Osteoblast (primary cell): ENCODE measurements around the gene MTA2. TPM values are rescaled to one million over a fixed set of nuclear protein-coding genes. Genes with fewer than 3 reads are reported as not detected.

ENCODE experiments used
- DNase-seq: peaks from one replicate; pipeline ENCODE4 v3.0.0; 2011; ENCODE audit warnings: low spot score, mixed read lengths; ENCODE audit not compliant: insufficient read length; ENCODE audit errors: missing footprints
- H2AFZ ChIP-seq: 2 replicates; pipeline ENCODE4 v1.6.0; 2011; ENCODE audit warnings: mild to moderate bottlenecking, low read length
- H3K27ac ChIP-seq: 2 replicates; pipeline ENCODE4 v1.5.1; 2011; ENCODE audit warnings: mild to moderate bottlenecking, low read depth, low read length, moderate library complexity
- H3K27me3 ChIP-seq: 2 replicates; pipeline ENCODE4 v1.6.0; 2012; ENCODE audit warnings: mild to moderate bottlenecking, control low read depth, inconsistent platforms, low read length, moderate library complexity; ENCODE audit not compliant: insufficient read depth
- H3K36me3 ChIP-seq: 2 replicates; pipeline ENCODE4 v1.5.1; 2011; ENCODE audit warnings: mild to moderate bottlenecking, low read length, control low read depth, moderate library complexity; ENCODE audit not compliant: insufficient read depth
- H3K4me1 ChIP-seq: 2 replicates; pipeline ENCODE4 v1.5.1; 2011; ENCODE audit warnings: mild to moderate bottlenecking, low read length, control low read depth, moderate library complexity; ENCODE audit not compliant: insufficient read depth
- H3K4me2 ChIP-seq: 2 replicates; pipeline ENCODE4 v1.6.0; 2011; ENCODE audit warnings: mild to moderate bottlenecking, low read length; ENCODE audit not compliant: insufficient read depth
- H3K4me3 ChIP-seq: fragments of 200-600 bp; sonication (generic); 3 replicates; pipeline ENCODE4 v1.5.1; 2012; ENCODE audit warnings: mild to moderate bottlenecking, low read length, inconsistent platforms; ENCODE audit not compliant: insufficient read depth
- H3K79me2 ChIP-seq: 2 replicates; pipeline ENCODE4 v1.6.0; 2012; ENCODE audit warnings: mild to moderate bottlenecking, low read length, control low read depth, inconsistent platforms; ENCODE audit not compliant: insufficient read depth
- H3K9me3 ChIP-seq: 2 replicates; pipeline ENCODE4 v1.5.1; 2011; ENCODE audit warnings: low read depth, low read length, control low read depth
- H4K20me1 ChIP-seq: 2 replicates; pipeline ENCODE4 v1.6.0; 2012; ENCODE audit warnings: mild to moderate bottlenecking, low read length, control low read depth; ENCODE audit not compliant: insufficient read depth
- total RNA-seq: library from RNA; depleted of rRNA; stranded (reverse); fragments of >200 nt; gene quantifications from 2 replicates; pipeline ENCODE4 v1.2.3, GENCODE V29; 2012
- TF ChIP-seq, protein P1 (sequence below): IDR thresholded peaks from 2 replicates; pipeline ENCODE4 v1.5.1; 2011; ENCODE audit warnings: mild to moderate bottlenecking, low read depth, low read length, moderate library complexity; ENCODE audit errors: extremely low read depth

Gene MTA2
- total RNA-seq, 1 donor: 102 TPM

DNA sequence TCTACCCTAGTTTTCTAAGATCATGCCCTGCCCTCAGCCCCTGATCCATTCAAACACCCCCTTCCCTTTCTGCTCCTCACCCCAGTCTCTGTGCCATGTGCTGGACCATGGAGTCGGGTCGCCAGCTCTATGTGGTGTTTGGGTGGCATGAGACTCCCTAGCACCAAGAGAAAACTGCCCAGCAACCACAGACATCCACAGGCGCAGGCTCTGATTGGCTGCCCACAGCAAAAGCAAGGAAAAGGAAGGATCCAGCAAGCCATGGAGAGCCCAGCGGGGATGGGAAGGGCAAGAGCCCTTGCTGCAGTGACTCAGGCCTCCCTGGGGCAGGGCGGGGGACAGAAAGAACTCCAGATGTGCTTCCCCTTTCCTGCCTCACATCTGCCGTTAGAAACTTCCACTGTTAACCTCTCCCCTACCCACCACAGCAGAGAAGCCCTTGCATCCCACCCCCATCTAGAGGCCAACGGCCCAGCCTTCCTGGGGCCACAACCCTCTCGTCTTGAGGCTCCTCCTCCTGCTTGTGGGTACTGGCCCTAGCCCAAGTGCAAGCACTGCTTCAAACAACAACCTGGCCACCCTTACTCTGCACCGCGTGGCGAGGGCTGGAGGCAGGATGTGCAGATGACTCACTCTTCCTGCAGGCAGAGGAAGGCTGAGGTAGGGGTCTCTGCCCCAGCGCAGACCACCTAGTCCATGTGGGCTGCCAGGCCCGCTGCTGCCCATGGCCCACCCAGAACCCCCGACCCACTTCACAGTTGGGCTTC lies 45.4 kb downstream of the MTA2 start:
- Histone ChIP-seq H2AFZ (peak overlapping the region; percentile 64), H3K9me3 (no peaks in the 10 kb centered on the region)

DNA sequence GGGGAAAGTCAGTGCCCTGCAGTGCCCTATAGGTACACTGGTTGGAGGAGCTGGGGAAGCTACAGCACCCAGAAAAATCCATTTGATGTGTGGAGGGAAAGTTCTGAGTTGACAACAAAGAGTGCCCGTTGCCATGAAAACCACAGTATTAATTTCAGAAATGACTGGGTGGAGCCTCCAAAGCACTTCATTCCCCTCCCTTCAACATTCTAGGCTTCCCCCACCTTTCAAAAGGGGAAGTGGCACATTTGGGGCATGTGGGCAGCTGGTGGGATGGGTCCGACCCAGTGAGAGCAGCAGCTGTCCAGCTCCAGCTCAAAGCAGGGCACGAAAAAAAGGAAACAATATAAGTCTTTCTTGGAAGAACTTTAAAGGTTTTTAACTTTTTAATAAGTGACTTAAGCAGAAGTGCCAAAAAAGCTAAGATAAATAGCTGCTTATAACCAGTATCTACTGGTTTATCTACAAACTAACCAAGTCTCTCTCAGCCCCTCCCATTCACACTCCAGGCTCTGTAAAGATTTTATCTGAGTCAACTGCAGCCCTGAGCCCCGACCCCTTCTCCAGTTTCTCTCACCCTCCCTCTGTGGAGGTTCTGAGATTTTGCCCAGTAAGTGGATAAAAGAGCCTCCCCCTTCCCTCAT lies 46.1 kb downstream of the MTA2 start:
- no peaks in the 10 kb centered on the region for H3K9me3 ChIP-seq
- peaks cover 15% of the 10 kb centered on the region for H3K79me2 ChIP-seq
- peak overlapping the region; percentile 76 for H3K4me2 ChIP-seq
- peaks cover 71% of the 10 kb centered on the region for H3K4me1 ChIP-seq
- H3K27ac ChIP-seq: peak overlapping the region; percentile 85
- H4K20me1 ChIP-seq: peaks cover 20% of the 10 kb centered on the region
- peak; percentile 84 for DNase-seq
- H2AFZ ChIP-seq: no peak overlapping the region
- peak overlapping the region; percentile 52 for H3K4me3 ChIP-seq
- TF ChIP-seq, protein P1, sequence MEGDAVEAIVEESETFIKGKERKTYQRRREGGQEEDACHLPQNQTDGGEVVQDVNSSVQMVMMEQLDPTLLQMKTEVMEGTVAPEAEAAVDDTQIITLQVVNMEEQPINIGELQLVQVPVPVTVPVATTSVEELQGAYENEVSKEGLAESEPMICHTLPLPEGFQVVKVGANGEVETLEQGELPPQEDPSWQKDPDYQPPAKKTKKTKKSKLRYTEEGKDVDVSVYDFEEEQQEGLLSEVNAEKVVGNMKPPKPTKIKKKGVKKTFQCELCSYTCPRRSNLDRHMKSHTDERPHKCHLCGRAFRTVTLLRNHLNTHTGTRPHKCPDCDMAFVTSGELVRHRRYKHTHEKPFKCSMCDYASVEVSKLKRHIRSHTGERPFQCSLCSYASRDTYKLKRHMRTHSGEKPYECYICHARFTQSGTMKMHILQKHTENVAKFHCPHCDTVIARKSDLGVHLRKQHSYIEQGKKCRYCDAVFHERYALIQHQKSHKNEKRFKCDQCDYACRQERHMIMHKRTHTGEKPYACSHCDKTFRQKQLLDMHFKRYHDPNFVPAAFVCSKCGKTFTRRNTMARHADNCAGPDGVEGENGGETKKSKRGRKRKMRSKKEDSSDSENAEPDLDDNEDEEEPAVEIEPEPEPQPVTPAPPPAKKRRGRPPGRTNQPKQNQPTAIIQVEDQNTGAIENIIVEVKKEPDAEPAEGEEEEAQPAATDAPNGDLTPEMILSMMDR: no peak
- H3K36me3 ChIP-seq: peaks cover 32% of the 10 kb centered on the region
- no peaks in the 10 kb centered on the region for H3K27me3 ChIP-seq

More for the DNA sequence above, 45.4 kb downstream of the MTA2 start:
- H3K27me3 ChIP-seq: no peaks in the 10 kb centered on the region
- H3K27ac ChIP-seq: peak overlapping the region; percentile 85
- peak overlapping the region; percentile 76 for H3K4me2 ChIP-seq
- peak overlapping the region; percentile 52 for H3K4me3 ChIP-seq
- peak; percentile 98 for DNase-seq
- peaks cover 15% of the 10 kb centered on the region for H3K79me2 ChIP-seq
- peaks cover 76% of the 10 kb centered on the region for H3K4me1 ChIP-seq
- peaks cover 23% of the 10 kb centered on the region for H4K20me1 ChIP-seq
- peaks cover 32% of the 10 kb centered on the region for H3K36me3 ChIP-seq
- TF ChIP-seq, protein P1: no peak

DNA sequence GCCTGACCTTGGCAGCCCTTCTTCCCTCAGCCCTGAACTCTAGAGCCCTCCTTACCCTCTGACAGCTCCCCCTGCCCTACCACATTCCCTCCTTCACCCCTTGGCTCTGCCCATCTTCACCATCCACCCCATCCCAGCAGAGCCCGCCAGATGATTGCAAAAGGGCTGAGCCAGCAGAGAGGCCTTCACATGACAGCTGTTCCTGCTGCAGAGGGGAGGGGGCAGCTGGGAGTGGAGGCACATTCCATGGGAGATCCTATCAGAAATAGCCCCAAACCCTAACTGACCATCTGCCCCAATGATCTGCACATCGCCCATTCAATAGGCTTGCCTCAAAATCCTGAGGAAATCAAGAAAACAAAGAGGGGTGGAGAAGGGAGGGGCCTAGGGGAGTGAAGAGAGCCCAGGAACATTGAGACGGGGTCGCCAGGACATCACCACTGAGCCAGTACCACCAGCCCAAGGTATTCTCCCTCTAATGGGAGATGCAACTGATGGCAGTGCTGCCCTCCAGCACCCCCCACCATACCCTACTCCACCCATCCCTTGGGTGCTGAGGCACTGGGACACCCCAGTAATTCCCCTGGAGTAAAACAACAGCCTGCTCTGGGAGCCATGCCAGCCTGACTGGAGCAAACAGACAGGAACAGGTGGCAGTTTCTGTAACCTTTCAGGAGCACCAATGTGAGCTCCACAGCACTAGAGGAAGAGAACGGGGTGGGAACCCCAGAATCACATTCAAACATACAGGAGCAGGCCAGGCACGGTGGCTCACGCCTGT lies 47.1 kb downstream of the MTA2 start:
- H3K9me3 ChIP-seq: no peaks in the 10 kb centered on the region
- no peak for DNase-seq
- H3K4me2 ChIP-seq: peak overlapping the region; percentile 81
- peak overlapping the region; percentile 85 for H3K27ac ChIP-seq
- peaks cover 14% of the 10 kb centered on the region for H4K20me1 ChIP-seq
- H3K27me3 ChIP-seq: no peaks in the 10 kb centered on the region
- peaks cover 24% of the 10 kb centered on the region for H3K36me3 ChIP-seq
- H2AFZ ChIP-seq: no peak overlapping the region
- peaks cover 9% of the 10 kb centered on the region for H3K79me2 ChIP-seq
- peak overlapping the region; percentile 59 for H3K4me3 ChIP-seq
- H3K4me1 ChIP-seq: peaks cover 62% of the 10 kb centered on the region
- TF ChIP-seq, protein P1: no peak
